ENCODE results near the gene YIPF3.
"Not testable (repeated sequence)": the region's sequence is repeated elsewhere in the genome, so short reads cannot be mapped to it uniquely, and the experiment has no call there.

Gene YIPF3

DNA sequence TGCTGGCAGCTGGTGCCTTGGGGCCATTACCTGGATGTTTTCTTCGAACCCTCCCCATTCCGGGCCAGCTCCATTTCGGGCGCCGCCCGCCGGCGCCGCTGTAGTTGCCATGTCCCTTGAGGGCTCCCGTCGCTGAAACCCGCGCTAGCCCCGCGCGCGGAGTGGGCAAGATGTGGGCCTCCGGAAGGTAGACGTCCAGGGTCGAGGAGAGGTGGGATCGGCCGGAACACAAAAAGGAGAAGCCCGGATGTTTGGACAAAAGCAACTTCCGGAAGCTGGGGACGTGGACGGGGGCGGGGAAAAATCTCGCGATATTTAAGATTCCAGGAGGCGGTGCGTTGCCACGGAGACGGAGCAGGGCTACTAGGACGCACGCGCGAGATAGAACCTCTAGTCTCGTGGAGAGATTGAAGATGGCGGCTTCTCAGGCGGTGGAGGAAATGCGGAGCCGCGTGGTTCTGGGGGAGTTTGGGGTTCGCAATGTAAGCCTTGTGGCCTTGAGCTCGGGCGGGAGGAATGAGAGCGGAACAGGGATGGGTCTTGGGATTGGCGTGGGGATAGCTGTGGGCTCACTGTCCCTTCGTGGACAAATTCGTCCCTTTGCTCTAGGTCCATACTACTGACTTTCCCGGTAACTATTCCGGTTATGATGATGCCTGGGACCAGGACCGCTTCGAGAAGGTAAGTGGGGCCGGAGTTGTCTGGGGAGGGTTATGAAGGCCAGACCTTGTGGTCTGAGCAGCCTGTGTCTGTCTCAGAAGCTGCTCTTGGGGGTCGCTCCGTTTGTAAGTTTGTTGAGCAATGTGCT is at the start of gene YIPF3, which contains the start of gene POLR1C:
Gene YIPF3 (minus strand): TSS at position 230 of the 808 bp plus-strand sequence. CDS start 119 bp downstream, at position 111.
Gene POLR1C (plus strand): TSS at position 393 of the 808 bp plus-strand sequence. CDS start 21 bp downstream, at position 414.
- DNase-seq (ENCODE audit: low read depth), result peak; percentile 97

- DNase-seq (ENCODE audit: low read depth), result no peak
Observed at GRCh38 chr6:43559328-43559727, 42.6 kb upstream of the YIPF3 start.

DNA sequence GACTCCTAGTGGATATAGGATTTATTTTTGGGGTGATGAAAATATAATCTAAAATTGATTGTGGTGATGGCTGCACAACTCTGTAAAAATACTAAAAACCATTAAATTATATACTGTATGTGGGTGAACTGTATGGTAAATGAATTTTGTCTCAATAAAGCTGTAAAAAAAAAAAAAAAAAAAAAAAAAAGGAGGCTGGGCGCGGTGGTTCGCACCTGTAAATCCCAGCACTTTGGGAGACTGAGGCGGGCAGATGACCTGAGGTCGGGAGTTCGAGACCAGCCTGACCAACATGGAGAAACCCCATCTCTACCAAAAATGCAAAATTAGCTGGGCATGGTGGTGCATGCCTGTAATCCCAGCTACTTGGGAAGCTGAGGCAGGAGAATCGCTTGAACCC is 40.9 kb upstream of the YIPF3 start:
- not testable (repeated sequence) for DNase-seq (ENCODE audit: low read depth)

GRCh38 chr6:43547222-43547621 is 30.5 kb upstream of the YIPF3 start:
- no peak for DNase-seq (ENCODE audit: low read depth)

DNA sequence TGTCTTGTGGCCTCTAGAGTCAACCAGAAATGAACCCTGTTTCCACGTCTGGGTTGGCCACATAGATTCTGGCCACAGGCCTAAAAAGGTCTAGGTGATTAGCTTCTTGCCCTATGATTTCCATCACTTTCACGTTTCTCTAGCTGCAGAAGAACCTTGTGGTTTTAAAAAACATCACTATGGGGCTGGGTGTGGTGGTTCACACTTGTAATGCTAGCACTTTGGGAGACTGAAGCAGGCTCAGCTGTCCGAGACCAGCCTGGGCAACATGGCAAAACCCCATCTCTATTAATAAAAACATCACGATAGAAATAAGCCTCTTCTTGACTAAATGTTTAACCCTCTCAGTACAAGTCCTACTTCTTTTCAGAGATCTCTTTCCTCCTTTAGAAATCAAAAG is 27.7 kb upstream of the YIPF3 start:
- DNase-seq (ENCODE audit: low read depth), result no peak

DNA sequence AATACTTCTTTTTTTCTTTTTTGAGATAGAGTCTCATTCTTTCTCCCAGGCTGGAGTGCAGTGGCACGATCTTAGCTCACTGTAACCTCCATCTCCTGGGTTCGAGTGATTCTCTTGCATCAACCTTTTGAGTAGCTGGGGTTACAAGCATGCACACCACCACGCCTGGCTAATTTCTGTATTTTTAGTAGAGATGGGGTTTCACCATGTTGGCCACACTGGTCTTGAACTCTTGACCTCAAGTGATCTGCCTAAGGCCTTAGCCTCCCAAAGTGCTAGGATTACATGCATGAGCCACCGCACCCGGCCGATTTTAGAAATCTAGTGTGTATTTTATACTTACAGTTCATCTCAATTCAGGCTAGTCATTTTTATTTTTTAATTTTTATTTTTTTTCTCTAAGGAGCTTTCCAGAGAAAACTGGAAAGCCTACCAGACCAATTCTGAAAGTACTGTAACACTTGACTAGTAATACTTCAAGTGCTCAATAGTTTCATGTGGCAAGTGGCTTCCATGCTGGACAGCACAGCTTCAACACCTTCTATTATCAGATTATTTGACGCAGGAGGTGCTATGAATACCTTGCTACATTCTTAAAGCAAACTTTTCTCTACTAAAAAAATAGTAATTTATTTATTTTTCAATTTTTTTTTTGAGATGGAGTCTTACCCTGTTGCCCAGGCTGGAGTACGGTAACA is 25.2 kb upstream of the YIPF3 start:
- no peak for DNase-seq (ENCODE audit: low read depth)

DNA sequence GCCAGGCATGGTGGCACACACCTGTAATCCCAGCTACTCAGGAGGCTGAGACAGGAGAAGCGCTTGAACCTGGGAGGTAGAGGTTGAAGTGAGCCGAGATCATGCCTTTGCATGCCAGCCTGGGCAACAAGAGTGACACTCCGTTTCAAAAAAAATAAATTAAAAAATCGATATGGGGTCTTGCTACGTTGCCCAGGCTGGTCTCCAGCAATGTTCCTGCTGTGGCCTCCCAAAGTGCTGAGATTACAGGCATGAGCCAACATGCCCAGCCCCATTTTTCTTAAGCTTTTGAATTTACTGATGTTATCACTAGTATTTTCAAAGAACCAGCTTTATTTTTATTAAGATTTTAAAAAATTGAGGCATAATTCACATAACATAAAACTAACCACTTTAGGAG is 23.8 kb upstream of the YIPF3 start:
- DNase-seq (ENCODE audit: low read depth), result no peak

GRCh38 chr6:43539409-43539808 is 22.7 kb upstream of the YIPF3 start:
- DNase-seq (ENCODE audit: low read depth), result not testable (repeated sequence)

- not testable (repeated sequence) for DNase-seq (ENCODE audit: low read depth)
Observed at GRCh38 chr6:43538986-43539385, 22.3 kb upstream of the YIPF3 start.

DNA sequence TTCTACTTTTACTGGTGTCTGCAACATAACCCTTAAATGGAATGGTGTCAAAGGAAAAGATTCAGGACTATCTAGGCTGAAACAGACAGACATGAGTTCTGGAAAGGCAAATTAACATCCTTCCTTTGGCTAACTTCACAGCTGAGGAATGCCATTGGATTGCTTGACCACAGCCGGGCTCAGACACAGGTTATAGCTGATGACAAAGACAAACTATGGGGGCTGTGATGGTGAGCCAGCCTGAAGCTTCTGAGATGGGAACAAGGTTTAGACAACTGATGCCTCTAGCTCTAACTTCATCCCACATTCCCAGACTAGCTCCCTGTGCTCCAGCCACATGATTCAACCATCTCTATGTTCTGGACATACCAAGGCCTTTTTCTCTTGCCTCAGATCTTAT is 15.5 kb upstream of the YIPF3 start:
- DNase-seq (ENCODE audit: low read depth), result no peak

DNA sequence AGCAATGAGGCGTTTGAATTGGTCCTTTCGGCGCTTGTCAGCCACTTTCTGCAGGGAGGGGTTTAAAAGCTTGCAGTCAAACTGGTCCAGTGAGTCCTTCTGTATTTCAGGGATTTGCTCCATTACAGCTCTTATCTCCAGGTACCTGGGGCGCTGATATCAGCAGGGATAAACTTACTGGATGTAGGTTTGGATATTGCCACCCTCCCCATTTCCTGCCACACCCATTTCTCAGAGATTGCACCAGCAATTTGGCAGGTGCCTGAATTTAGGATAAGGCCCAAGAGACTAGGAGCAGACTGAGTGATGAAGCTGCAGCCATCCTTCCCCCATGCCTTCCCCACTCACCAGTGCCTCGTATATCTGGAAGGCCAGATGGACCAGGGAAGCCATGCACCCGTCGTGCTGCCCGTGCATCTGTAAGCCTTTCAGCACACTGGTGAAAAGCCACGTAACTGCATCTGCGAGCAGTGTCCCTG is 7.8 kb upstream of the YIPF3 start:
- no peak for DNase-seq (ENCODE audit: low read depth)

- no peak for DNase-seq (ENCODE audit: low read depth)
Observed at GRCh38 chr6:43523284-43523683, 6.6 kb upstream of the YIPF3 start.

- no peak for DNase-seq (ENCODE audit: low read depth)
Observed at GRCh38 chr6:43522547-43523261, 6.0 kb upstream of the YIPF3 start.

- DNase-seq (ENCODE audit: low read depth), result no peak
Observed at GRCh38 chr6:43521836-43522235, 5.1 kb upstream of the YIPF3 start.

DNA sequence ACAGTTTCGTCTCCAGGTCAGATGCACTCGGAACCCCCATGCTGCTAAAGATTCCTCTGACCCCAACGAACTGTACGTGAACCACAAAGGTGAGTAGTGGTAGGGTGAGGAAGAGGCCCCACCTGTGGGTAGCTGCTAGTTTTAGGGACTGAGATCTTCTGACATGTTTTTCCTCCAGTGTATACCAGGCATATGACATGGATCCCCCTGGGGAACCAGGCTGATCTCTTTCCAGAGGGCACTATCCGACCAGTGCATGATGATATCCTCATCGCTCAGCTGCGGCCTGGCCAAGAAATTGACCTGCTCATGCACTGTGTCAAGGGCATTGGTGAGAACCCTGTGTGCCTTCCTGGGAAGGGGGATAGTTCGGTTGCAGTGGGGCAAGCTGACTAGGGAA is 3.4 kb upstream of the YIPF3 start:
- DNase-seq (ENCODE audit: low read depth), result no peak

DNA sequence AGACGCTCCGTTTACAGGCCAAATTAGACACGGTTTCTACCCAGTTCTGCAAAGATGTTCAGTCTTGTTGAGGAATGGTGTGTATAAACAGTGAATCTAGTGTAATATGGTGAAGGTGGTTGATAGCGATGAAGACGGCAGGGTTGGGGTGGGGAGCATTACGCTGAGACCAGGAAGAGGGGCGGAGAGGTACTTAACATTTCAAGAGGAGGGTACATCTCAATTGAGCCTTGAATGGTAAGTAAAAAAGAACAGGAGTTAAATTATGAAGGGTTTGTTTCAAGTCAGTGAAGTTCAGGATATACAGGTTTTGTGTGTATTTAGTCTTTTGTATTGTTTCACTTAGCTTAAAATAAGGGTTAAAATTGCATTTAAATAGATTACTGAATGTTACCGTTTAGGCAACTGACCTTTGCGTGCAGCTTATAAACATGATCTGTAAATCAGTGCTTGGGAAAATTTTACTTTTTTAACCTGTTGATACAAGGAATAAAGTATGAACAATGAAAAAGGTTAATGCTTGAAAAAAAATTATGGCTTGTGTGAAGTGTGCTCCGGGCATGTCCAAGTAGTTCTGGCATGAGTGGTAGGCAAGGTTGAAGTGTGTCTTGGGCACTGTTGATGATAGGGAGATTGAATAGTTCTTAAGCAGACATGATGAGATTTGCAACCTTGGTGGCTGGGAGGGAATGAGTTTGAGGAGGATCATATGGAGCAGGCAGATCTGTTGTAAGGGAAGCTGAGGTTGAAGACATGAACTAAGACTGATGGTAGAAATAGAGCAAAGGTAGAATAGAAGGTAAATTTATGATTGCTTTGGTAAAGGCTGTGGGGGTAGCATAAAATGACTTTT is 1.0 kb upstream of the YIPF3 start:
- no peak for DNase-seq (ENCODE audit: low read depth)

DNA sequence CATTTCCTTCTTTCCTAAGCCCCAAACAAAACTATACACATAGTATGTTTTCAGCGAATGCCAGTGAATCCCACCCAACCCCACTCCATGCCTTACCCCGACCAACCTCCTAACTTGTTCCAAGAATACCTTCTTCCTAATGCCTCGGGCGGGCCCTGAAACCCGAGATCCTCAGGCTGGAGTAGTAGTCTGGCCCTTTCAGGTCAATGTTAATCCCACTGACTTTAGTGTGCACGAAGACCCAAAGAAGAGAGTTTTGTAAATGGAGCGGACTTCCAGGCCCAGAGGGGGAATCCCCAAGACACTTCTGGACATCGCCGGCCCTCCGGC is 394 bp downstream of the YIPF3 start:
- no peak for DNase-seq (ENCODE audit: low read depth)

GRCh38 chr6:43515808-43516207 is 918 bp downstream of the YIPF3 start:
- DNase-seq (ENCODE audit: low read depth), result no peak

DNA sequence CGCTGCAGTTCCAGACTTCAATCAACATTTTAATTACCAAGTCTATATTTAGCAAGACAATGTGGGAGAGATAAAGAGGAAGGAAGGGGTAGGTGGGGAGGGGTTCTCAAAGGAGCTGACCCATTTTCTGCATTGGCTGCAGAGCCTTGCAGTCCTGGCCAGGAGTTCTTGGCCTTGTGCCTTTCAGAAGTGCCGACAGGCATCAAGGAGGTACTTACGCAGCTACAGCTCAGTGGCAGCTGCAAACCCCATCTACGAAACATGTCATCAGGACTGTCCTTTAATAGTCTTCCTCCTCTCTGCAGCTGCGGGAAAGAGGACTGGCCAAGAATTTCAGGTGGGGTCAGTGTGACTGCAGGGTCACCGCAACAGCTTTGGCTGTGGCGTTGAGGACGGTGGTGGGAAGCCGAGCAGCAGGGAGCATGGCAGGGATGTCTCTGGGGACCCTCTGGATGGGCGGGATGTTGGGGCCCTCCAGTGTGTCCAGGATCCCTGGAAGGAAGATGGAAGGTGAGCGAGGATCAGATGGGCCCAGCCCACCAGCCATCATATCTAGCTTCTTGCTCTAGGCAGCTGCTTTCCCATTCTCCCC is 4.8 kb downstream of the YIPF3 start:
- DNase-seq (ENCODE audit: low read depth), result no peak

DNA sequence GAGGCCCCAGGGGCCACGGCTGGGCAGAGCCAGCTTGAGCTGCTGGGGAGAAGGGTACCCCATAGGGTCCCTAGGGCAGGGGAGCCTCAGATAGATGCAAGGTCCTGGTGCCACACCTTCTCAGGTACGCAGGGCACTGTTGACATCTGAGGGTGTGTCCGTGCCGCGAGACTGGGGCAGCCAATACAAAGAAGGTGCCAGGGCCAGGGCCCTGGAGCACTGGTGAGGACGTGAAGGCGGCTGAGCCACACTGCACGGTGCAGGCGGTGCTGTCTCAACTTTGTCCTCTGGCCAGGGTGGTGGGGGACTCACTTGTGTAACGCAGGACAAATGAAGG is 5.9 kb downstream of the YIPF3 start:
- DNase-seq (ENCODE audit: low read depth), result no peak
